DMS153 treated with DMSO at 0.1 percent for 48 hours (cell line): Measurements from ENCODE around the gene ZFR2.
"Not testable (repeated sequence)": the region's sequence is repeated elsewhere in the genome, so short reads cannot be mapped to it uniquely, and the experiment has no call there.

Experiments used
- DNase-seq: peaks from one replicate; lab custom pipeline; 2025; ENCODE audit not compliant: unreplicated experiment; lab: John Stamatoyannopoulos, UW

The ZFR2 gene

DNA sequence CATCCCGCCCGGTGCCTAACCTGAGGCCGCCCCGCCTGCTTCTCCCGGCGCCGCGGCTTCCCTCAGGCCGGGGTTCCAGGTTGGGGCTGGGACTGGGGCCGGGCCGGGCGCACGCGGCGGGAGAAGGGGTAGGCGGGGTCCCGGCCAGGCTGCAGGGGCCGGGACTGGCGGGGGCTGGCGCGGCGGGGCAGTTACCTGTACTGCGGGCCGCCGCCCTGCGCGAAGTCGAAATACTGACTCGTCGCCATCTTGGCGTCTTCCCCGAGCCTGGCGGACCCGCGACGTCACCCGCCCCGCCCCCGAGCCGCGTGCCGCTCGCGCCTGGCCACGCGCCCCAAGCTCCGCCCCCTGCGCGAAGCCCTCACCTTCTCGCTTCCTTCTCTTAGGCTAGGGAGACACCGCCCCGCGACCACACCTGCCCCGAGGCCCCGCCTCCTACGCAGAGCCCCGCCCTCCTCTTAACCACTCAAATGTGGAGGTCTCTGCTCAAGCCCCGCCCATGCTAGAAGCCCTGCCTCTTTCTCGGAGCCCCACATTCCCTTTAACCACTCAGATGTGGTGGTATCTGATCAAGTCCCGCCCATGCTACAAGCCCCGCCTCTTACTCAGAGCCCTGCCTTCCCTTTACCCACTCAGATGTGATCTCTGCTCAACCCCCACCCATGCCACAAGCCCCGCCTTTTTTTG lies at the start of gene ZFR2:
Gene ZFR2 (minus strand): TSS at position 269 of the 687 bp plus-strand sequence. CDS start 21 bp downstream, at position 248.
- DNase-seq = peak; percentile 53

DNA sequence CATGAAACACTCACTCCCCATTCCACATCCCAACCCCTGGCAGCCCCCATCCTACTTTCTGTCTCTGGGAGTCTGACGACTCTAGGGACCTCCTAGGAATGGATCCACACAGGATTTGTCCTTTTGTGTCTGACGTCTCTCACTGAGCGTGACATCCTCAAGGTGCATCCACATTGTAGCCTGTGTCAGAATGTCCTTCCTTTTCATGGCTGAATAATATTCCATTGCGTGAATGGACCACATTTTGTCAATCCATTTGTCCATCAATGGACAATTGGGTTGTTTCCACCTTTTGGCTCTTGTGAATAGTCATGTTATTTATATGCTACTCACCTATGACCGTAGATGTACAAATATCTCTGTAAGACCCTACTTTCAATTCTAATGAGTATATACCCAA lies 47.2 kb upstream of the ZFR2 start:
- no peak for DNase-seq

DNA sequence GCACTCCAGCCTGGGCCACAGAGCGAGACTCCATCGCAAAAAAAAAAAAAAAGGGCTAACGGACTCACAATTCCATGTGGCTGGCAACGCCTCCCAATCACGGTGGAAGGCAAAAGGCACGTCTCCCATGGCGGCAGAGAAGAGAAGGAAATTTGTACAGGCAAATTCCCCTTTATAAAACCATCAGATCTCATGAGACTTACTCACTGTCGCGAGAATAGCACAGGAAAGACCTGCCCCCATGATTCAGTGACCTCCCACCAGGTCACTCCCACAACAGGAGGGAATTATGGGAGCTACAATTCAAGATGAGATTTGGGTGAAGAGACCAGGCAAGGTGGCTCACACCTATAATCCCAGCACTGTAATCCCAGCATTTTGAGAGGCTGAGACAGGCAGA lies 45.4 kb upstream of the ZFR2 start:
- DNase-seq = no peak

DNA sequence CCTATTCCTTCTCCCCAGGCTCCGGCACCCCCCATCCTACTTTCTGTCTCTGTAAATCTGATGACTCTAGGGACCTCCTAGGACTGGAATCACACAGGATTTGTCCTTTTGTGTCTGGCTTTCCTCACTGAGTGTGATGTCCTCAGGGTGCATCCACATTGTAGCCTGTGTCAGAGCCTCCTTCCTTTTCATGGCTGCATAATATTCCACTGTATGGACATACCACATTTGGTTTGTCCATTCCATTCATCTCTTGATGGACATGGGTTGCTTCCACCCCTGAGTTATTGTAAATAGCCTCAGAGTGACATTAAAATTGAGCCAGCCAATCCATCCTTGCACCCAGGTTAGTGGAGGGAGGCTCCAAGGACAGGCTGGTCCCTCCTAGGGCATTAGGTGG lies 41.3 kb upstream of the ZFR2 start:
- DNase-seq = no peak

DNA sequence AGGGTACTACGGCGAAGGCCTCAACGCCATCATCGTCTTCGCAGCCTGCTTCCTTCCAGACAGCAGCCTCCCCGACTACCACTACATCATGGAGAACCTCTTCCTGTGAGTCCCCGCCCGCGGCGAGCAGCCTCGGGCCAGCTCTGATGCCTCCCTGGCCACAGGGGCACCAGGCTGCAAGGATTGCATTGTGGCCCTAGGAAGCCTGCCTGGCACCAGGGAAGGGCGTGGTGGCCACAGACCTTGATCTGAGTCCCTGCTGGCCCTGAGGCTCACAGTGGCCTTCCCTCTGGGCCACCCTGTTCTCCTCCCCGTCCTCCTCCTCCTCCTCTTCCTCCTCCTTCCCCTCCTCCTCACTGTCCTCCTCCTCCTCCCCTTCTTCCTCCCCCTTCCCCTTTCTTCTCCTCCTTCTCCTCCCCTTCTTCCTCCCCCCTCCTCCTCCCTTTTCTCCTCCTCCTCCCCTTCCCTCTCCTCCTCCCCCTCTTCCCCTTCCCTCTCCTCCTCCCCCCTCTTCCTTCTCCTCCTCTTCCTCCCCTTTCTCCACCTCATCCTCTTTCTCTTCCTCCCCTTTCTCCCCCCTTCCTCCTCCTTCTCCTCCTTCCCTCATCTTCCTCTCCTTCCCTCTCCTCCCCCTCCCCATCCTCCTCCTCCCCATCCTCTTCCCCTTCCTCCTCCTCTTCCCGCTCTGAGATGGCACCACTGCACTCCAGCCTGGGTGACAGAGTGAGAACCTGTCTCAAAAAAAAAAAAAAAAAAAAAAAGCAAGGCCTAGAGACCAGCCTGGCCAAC lies 39.6 kb upstream of the ZFR2 start:
- no peak for DNase-seq

DNA sequence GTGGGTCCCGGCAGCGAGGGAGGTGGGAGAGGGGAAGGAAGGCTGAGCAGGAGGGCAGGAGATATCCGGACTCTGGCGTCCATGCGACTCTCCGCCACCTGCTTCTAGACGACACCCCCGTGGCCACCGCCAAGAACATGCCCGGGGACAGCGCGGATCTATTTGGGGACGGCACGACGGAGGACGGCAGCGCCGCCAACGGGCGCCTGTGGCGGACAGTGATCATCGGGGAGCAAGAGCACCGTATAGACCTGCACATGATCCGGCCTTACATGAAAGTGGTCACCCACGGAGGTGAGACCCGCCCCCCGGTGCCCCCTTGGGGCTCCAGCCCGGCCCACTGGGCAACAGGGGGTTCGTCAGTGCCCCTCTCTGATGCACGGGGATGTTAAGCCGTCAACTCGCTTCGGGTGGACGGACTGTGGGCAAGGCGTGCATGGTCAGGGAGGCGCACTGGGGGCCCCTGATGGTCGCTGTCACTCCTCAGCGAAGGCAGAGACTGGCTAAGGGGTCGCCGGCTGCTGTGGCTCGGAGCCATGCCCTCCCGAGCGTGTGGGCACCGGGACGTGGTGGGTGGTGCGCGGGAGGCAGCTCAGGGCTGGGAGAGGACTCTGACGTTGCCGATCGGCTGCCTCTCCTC lies 38.9 kb upstream of the ZFR2 start:
- DNase-seq = no peak

DNA sequence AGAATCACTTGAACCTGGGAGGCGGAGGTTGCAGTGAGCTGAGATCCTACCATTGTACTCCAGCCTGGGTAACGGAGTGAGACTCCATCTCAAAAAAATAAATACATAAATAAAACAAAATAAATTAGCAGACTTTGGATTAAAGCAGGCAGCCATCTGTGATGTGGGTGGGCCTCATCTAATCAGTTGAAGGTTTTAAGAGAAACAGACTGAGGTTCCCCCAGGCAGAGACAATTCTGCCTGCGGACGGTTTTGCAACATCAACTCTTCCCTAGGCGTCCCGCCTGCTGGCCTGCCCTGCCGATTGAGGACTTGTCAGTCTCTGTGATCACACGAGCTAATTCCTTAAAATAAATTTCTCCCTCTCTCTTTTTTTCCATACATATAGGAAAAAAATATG lies 35.4 kb upstream of the ZFR2 start:
- DNase-seq = no peak

DNA sequence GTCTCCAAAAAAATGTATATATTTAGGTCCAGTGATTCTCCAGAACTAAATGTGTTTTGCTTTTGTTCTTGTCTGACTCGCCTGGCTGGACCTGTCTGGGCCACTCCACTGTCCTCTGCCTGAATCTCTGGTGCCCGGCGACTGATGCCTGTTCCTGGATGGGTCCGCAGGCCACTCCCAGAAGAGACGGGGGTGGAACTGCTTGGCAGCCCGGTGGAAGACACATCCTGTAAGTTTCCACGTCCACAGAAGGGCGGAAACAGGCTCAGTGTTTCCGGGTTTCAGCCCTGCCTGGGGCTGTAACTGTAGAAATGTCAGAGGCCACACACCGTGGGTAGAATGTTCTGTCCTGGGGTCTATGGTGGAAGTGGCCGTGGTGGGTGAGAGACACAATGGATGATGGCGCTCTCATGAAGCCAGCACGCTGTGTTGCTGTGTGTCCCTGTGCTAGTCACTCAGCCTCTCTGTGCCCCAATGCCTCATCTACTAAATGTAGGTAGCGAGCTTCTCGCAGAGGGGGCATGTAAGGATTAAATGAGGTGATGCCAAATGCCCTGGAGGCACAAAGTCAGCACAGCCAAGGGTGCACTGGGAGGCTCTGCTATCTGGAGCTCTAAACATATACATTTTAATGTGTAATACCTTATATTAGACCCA lies 33.6 kb upstream of the ZFR2 start:
- DNase-seq = no peak

DNA sequence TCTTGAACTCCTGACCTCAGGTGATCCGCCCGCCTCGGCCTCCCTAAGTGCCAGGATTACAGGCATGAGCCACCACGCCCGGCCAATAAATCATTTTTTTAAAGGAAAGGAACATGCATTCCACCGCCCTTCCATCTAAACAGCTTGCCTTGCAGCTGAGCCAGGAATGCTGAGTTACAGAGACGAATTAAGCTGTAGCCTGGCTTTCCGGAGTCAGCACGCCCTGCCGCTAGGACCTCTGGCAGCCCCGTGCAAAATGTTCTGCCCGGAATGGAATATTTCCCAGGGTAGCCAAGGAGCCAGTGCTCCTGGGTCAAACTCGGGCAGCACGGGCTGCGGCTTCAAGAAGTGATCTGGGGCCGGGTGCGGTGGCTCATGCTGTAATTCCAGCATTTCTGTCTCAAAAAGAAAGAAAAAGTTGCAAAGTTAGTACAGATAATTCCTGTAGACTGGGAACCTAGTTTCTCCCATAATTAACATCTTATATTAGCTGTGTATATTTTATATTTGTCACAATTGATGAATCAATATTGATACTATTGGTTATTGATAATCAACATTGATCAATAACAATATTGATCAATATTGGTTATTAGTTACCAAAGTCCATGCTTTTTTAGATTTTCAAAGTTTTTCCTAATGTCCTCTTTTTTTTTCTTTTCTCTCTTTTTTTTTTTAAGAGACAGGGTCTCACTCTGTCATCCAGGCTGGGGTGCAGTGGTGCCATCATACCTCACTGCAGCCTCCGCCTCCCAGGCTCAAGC lies 30.9 kb upstream of the ZFR2 start:
- DNase-seq = no peak

DNA sequence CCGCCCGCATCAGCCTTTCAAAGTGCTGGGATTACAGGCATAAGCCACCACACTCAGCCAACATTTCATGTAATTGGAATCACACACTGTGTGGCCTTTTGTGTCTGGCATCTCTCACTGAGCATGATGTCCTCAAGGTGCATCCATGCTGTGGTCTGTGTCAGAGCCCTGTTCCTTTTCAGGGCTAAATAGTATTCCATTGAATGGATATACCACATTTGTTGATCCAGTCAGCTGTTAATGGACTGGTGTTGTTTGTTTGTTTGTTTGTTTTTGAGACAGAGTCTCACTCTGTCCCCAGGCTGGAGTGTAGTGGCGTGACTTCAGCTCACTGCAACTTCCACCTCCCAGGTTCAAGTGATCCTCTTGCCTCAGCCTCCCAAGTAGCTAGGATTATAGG lies 29.6 kb upstream of the ZFR2 start:
- DNase-seq = no peak

DNA sequence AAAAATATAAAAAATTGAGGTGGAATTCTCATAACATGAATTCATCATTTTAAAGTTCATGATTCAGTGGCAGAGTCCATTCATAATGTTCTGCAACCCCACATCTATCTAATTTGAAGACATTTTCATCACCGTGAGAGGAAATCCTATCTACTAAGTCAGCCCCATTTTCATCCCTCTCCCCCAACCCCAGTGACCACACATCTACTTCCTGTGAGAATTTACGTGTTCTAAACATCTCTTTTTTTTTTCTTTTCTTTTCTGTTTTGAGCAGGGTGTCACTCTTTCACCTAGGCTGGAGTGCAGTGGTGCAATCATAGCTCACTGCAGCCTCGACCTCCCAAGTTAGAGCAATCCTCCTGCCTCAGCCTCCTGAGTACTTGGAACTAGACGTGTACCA lies 29.1 kb upstream of the ZFR2 start:
- no peak for DNase-seq

DNA sequence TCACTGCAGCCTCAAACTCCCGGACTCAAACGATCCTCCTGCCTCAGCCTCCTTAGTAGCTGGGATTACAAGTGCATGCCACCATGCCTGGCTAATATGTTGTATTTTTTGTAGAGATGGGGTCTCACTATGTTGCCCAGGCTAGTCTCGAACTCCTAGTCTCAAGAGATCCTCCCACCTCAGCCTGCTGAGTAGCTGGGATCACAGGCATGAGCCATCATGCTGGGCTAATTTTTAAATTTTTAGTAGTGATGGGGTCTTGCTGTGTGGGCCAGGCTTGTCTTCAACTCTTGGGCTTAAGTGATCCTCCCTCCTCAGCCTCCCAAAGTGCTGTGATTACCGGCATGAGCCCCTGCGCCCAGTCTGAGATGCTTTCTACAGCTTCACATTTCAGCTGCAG lies 26.9 kb upstream of the ZFR2 start:
- no peak for DNase-seq

DNA sequence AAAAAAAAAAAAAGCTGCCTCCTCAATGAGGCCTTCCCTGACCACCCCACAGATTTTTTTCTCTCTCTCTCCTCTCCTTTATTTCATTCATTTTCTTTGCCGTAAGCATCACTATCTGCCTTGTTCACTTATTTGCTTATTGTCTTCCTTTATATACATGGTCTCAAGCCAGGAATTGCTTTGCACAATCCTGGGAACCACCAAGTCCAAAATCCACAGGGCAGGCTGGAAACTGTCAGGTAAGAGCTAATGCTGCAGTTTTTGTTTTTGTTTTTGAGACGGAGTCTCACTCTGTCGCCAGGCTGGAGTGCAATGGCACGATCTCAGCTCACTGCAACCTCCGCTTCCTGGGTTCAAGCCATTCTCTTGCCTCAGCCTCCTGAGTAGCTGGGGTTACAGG lies 26.1 kb upstream of the ZFR2 start:
- DNase-seq = not testable (repeated sequence)

DNA sequence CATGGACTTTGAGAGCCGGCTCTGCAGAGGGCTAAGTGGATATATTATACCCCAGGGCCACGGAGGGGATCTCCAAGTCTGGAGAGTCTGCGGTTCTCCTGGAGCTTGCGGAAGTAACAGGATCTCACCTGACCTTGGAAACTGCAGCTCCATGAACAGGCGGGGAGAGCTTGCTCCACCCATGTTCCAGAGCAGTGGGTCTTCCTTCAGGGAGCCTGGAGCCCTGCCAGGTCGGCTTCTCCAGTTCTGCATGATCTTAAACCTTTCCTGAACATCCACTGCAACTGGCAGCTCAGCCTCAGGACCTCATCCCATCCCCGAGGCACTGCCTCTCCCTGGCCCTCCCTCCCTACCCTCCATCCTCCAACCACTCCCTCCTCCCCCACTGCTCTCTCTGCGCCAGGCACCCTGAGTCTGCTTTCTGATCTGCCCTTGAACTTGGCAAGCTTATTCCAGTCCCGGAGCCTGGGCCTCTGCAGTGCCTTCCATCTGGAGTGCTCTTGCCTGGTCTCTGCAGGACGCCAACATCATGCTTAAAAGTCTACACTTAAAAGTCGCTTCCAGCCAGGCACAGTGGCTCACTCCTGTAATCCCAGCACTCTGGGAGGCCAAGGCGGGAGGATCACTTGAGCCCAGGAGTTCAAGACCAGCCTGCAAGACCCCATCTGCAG lies 24.8 kb upstream of the ZFR2 start:
- no peak for DNase-seq

DNA sequence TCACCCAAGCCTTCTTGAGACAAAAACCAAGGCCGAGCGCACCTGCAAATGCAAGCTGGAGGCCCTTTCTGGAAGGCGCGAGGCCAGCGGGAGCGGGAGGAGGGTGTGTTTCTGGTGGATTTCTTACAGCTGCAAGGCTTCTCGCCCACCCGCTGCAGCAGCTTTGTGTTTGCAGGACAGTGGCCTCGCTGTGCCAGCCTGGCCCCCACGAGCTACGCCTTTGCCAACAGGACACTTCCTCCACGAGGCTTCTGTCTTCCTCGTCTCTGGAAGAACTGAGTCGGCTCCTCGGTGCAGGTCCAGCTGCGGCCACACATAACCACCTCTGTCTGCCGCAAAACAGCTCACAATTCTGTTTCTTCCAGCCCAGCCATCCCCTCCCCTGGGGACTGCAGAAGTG lies 21.8 kb upstream of the ZFR2 start:
- DNase-seq = no peak

DNA sequence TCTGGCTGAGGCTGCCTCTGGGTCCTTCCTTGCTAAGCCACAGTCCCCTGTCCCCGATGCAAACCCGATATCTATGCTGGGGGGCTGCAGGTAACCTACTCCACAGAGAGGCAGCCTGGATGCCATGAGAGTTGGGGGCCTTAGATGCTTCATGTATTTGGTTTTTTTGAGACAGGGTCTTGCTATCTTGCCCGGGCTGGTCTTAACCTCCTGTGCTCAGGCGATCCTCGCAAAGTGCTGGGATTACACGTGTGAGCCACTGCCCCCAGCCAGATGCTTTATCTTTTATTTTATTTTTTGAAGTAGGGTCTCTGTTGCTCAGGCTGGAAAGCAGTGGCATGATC lies 13.2 kb upstream of the ZFR2 start:
- DNase-seq = peak; percentile 14

DNA sequence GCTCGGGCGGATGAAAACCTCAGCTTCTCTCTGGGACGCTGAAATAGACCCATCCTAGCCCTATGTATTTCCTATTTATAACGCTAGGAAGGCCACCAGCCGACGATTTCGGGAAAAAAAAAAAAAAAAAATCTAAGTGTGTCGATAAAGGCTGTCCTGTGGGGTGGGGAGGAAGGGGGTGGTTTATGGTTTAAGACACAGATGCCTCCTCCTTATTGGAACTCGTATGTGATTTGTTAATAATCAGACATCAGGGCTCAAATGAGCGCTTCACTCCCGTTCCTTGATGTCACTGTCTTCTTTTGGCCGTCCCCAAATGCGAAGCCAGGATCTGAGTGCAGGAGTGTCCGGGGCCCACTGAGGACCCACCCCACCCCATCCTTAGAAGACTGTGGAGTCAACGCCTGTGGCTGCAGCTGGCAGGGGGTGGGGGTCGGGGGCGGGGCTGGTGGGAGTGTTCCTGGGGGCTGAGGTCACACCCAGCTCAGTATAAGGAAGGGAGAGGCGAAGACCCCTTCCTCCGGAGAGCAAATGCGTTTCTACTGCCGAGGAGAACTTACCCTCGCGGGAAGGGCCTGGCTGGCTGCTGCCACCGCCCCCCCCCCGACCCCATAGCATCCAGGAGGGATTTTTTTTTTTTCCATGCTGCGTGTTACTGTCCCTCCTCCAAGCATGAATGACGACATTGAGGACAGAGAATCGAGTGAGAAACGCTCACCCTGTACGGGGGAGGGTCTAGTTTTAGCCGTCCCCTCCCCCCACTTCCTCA lies 12.6 kb upstream of the ZFR2 start:
- DNase-seq = no peak

DNA sequence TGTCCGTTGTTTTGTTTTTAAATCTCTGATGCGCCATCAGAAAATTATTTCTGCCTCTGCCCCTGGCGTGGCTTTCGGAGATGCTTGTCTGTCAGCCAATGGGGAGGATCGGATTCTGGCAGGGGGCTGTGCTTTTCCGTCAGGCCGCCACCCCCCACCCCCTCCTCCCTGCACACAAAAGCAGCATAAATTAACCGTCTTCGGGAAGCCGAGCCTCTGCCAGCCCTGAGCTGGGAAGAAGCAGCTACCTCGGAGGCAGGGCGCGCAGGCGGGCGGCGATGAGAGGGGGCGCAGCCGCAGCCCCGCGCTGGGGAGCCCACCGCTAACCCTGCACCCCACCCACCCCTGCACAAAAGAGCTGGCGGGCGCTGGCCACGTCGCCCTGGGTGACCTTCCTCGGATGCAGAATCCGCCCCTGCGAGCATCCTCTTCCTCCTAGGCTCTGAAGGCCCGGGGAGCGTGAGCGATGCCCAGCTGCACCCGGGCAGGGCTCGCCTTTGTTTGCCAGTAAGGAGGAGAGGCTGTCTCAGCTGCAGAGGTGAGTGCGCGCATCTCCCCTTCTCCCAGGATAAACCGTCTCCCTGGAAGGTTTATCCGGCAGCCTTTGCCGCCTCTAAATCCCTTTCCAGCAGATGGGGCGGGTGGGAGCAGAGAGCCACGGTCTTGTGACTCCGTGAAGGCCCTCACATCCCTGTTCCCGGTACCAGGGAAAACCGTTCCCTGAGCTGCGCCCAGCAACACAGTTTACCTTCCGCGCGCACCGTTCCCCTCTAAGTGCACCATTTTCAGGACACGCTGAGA lies 11.8 kb upstream of the ZFR2 start, which contains the start of gene ATCAY:
Gene ATCAY (plus strand): TSS at position 215 of the 801 bp plus-strand sequence. CDS start 5,083 bp downstream, outside the sequence.
- DNase-seq = peak; percentile 44

DNA sequence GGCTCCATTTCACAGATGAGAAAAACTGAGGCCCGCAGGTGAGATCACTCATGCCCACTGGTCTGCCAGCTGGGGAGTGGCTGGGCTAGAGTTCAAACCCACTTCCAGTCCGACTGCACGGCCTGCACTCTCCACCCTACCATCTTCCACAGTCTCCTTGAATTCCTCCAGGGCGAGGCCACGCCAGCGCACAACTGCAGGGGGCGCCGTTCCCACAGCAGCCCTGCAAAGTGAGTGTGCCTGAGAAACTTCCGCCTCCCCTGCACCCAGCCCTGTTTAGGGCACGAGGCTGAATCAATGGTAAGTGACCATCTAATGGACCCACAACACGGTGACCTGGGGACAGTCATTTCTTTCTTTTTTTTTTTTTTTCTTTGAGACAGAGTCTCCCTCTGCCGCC lies 10.8 kb upstream of the ZFR2 start:
- no peak for DNase-seq
